SJSA1 (cell line): ENCODE data around the gene NUP37. TPM values are rescaled to one million over a fixed set of nuclear protein-coding genes. Genes with fewer than 3 reads are reported as not detected.
"Not testable (repeated sequence)": the region's sequence is repeated elsewhere in the genome, so short reads cannot be mapped to it uniquely, and the experiment has no call there.

Experiments
- DNase-seq, 2 experiments: peaks; one replicate each; pipeline ENCODE4 v3.0.0-alpha.2; 2015 to 2020; ENCODE audit warnings: low spot score in 2 of 2, low read depth in 1 of 2
- H3K27ac ChIP-seq: fragments of 250-450 bp; sonication (Bioruptor Pico); 2 replicates; pipeline ENCODE4 v1.5.1; 2020; ENCODE audit warnings: mild to moderate bottlenecking, moderate library complexity
- H3K27me3 ChIP-seq: fragments of 250-450 bp; sonication (Bioruptor Pico); replicated peaks from 2 replicates; pipeline ENCODE4 v1.5.1; 2020; ENCODE audit warnings: mild to moderate bottlenecking, moderate library complexity
- H3K36me3 ChIP-seq: fragments of 250-450 bp; sonication (Bioruptor Pico); 2 replicates; pipeline ENCODE4 v1.5.1; 2020; ENCODE audit warnings: mild to moderate bottlenecking
- H3K4me1 ChIP-seq: fragments of 250-450 bp; sonication (Bioruptor Pico); replicated peaks from 2 replicates; pipeline ENCODE4 v1.6.1; 2021; ENCODE audit warnings: mild to moderate bottlenecking
- H3K4me3 ChIP-seq: fragments of 250-450 bp; sonication (Bioruptor Pico); 2 replicates; pipeline ENCODE4 v1.5.1; 2020; ENCODE audit warnings: mild to moderate bottlenecking
- H3K9me3 ChIP-seq: fragments of 250-450 bp; sonication (Bioruptor Pico); replicated peaks from 2 replicates; pipeline ENCODE4 v1.5.1; 2020; ENCODE audit warnings: mild to moderate bottlenecking
- total RNA-seq: library from RNA; depleted of rRNA; stranded (reverse); fragments of >200 nt; shearing (Covaris generic); gene quantifications from 2 replicates; pipeline ENCODE4 v1.2.3, GENCODE V29; 2014; rRNA removed

The NUP37 gene
- 72.9 and 85.3 TPM in 2 replicates for total RNA-seq

GRCh38 chr12:102119674-102120563 is at the start of gene NUP37, which contains the start of gene PARPBP:
TSS of gene NUP37 (minus strand) at chr12:102120114. CDS start at chr12:102118518, 1,596 bp downstream.
TSS of gene PARPBP (plus strand) at chr12:102120183. CDS start at chr12:102123889, 3,706 bp downstream.
- Histone ChIP-seq H3K9me3 (no peaks in the 10 kb centered on the region), H3K27me3 (no peaks in the 10 kb centered on the region), H3K4me1 (peaks cover 15% of the 10 kb centered on the region), H3K27ac (peak within 1 kb of the TSS; percentile 72), H3K36me3 (peaks cover 48% of the 10 kb centered on the region), H3K4me3 (peak within 1 kb of the TSS; percentile 70)
- peak; percentile 89 to 90 for DNase-seq

GRCh38 chr12:102167821-102168604 is 48.1 kb upstream of the NUP37 start:
- H3K9me3 ChIP-seq, result no peaks in the 10 kb centered on the region
- no peak for DNase-seq
- no peak overlapping the region for H3K27ac ChIP-seq
- peaks cover 4% of the 10 kb centered on the region for H3K4me1 ChIP-seq
- no peaks in the 10 kb centered on the region for H3K27me3 ChIP-seq
- H3K36me3 ChIP-seq, result peaks cover 5% of the 10 kb centered on the region; the same call in 1 of the 2 replicates
- no peak overlapping the region for H3K4me3 ChIP-seq

GRCh38 chr12:102163383-102163782 is 43.5 kb upstream of the NUP37 start:
- Histone ChIP-seq H3K27ac (no peak overlapping the region), H3K9me3 (no peaks in the 10 kb centered on the region), H3K4me3 (no peak overlapping the region), H3K4me1 (no peaks in the 10 kb centered on the region), H3K36me3 (no peaks in the 10 kb centered on the region), H3K27me3 (no peaks in the 10 kb centered on the region)
- DNase-seq, result no peak

GRCh38 chr12:102155206-102155605 is 35.3 kb upstream of the NUP37 start:
- DNase-seq, H3K27me3 ChIP-seq, H3K9me3 ChIP-seq, H3K4me1 ChIP-seq, H3K4me3 ChIP-seq, H3K27ac ChIP-seq: not testable (repeated sequence)
- H3K36me3 ChIP-seq, result peaks cover 13% of the 10 kb centered on the region; the same call in 1 of the 2 replicates

GRCh38 chr12:102147062-102147587 is 27.2 kb upstream of the NUP37 start:
- H3K36me3 ChIP-seq, result peaks cover 13% of the 10 kb centered on the region
- H3K9me3 ChIP-seq, DNase-seq: not testable (repeated sequence)

GRCh38 chr12:102144221-102144620 is 24.3 kb upstream of the NUP37 start:
- H3K4me3 ChIP-seq, result no peak overlapping the region

More at GRCh38 chr12:102147062-102147587, 27.2 kb upstream of the NUP37 start:
- not testable (repeated sequence) for H3K4me3 ChIP-seq, H3K4me1 ChIP-seq, H3K27ac ChIP-seq, H3K27me3 ChIP-seq

GRCh38 chr12:102142866-102143373 is 23.0 kb upstream of the NUP37 start:
- not testable (repeated sequence) for H3K4me1 ChIP-seq, DNase-seq, H3K4me3 ChIP-seq, H3K27ac ChIP-seq, H3K27me3 ChIP-seq, H3K9me3 ChIP-seq
- peaks cover 15% of the 10 kb centered on the region for H3K36me3 ChIP-seq

More at GRCh38 chr12:102144221-102144620, 24.3 kb upstream of the NUP37 start:
- no peaks in the 10 kb centered on the region for H3K27me3 ChIP-seq
- no peaks in the 10 kb centered on the region for H3K4me1 ChIP-seq
- H3K27ac ChIP-seq, result no peak overlapping the region
- no peak for DNase-seq
- peaks cover 13% of the 10 kb centered on the region for H3K36me3 ChIP-seq
- no peaks in the 10 kb centered on the region for H3K9me3 ChIP-seq

- H3K27me3 ChIP-seq, H3K36me3 ChIP-seq, H3K4me1 ChIP-seq, H3K4me3 ChIP-seq, H3K27ac ChIP-seq, H3K9me3 ChIP-seq, DNase-seq: not testable (repeated sequence)
Measured at GRCh38 chr12:102137619-102138018, 17.7 kb upstream of the NUP37 start.

- peaks cover 16% of the 10 kb centered on the region for H3K36me3 ChIP-seq
- not testable (repeated sequence) for H3K4me1 ChIP-seq, H3K27me3 ChIP-seq, H3K27ac ChIP-seq, DNase-seq, H3K4me3 ChIP-seq, H3K9me3 ChIP-seq
Measured at GRCh38 chr12:102131442-102131841, 11.5 kb upstream of the NUP37 start.

- H3K27me3 ChIP-seq, result not testable (repeated sequence)
Measured at GRCh38 chr12:102130720-102131119, 10.8 kb upstream of the NUP37 start.

GRCh38 chr12:102121328-102121727 is 1.4 kb upstream of the NUP37 start:
- Histone ChIP-seq H3K36me3 (peaks cover 47% of the 10 kb centered on the region), H3K4me3 (peak overlapping the region; percentile 70), H3K4me1 (peaks cover 15% of the 10 kb centered on the region), H3K27ac (peak overlapping the region; percentile 72; the same call in 1 of the 2 replicates)
- H3K27me3 ChIP-seq, H3K9me3 ChIP-seq: not testable (repeated sequence)
- DNase-seq, result peak in 1 of 2 experiments; percentile 1

More at GRCh38 chr12:102130720-102131119, 10.8 kb upstream of the NUP37 start:
- not testable (repeated sequence) for DNase-seq, H3K9me3 ChIP-seq, H3K4me3 ChIP-seq, H3K27ac ChIP-seq, H3K4me1 ChIP-seq
- peaks cover 23% of the 10 kb centered on the region for H3K36me3 ChIP-seq

- Histone ChIP-seq H3K9me3 (no peaks in the 10 kb centered on the region), H3K27me3 (no peaks in the 10 kb centered on the region), H3K36me3 (peaks cover 47% of the 10 kb centered on the region), H3K4me3 (peak overlapping the region; percentile 70), H3K27ac (peak overlapping the region; percentile 72), H3K4me1 (peaks cover 15% of the 10 kb centered on the region)
- DNase-seq, result peak in 1 of 2 experiments; percentile 19
Measured at GRCh38 chr12:102120886-102121285, 972 bp upstream of the NUP37 start.

GRCh38 chr12:102120564-102120873 is 605 bp upstream of the NUP37 start:
- peak overlapping the region; percentile 72 for H3K27ac ChIP-seq
- H3K36me3 ChIP-seq, result peaks cover 47% of the 10 kb centered on the region
- H3K27me3 ChIP-seq, result no peaks in the 10 kb centered on the region

More at GRCh38 chr12:102120564-102120873, 605 bp upstream of the NUP37 start:
- DNase-seq, result no peak
- Histone ChIP-seq H3K9me3 (no peaks in the 10 kb centered on the region), H3K4me3 (peak overlapping the region; percentile 70), H3K4me1 (peaks cover 15% of the 10 kb centered on the region)
